ENCODE results near the gene TEAD1.

DNA sequence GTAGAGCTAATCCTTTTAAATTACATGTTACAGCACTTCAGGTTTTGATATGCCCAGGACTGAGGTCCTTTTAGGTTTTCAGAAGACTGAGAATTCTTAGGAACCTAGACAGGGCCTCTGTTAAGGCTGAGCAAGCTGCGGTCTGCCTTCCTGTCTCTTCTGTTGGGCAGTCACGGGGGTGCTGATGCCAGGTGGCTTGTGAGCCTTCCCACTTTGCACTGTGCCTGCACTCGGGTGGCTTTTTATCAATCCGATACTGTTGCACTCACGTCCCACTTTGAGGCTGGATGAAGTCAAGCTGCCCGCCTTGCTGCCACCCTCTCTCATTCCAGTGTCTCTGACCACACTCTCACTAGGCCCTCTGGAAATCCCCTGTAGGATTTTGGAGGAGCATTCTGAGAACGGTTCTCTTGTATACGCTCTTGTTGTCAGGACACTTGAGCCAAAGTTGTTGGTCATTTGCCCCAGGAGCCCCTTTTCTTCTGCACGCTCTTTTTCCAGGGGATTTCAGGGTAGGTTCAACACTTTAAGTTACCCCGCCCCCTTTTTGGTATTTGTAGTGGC, 141.8 kb downstream of the TEAD1 start:
- TF ChIP-seq, protein P1, sequence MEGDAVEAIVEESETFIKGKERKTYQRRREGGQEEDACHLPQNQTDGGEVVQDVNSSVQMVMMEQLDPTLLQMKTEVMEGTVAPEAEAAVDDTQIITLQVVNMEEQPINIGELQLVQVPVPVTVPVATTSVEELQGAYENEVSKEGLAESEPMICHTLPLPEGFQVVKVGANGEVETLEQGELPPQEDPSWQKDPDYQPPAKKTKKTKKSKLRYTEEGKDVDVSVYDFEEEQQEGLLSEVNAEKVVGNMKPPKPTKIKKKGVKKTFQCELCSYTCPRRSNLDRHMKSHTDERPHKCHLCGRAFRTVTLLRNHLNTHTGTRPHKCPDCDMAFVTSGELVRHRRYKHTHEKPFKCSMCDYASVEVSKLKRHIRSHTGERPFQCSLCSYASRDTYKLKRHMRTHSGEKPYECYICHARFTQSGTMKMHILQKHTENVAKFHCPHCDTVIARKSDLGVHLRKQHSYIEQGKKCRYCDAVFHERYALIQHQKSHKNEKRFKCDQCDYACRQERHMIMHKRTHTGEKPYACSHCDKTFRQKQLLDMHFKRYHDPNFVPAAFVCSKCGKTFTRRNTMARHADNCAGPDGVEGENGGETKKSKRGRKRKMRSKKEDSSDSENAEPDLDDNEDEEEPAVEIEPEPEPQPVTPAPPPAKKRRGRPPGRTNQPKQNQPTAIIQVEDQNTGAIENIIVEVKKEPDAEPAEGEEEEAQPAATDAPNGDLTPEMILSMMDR (IDR thresholded peaks at IDR 0.05) = no peak
- TF ChIP-seq POLR2A (IDR thresholded peaks at IDR 0.05) = no peak
